Stomach smooth muscle (tissue), 2 donors: Measurements from ENCODE around the gene AGPAT3.
A peak's percentile ranks its signal among the peaks of the same experiment; 100 is the strongest.

Experiments
- H3K27ac ChIP-seq: one replicate; pipeline ENCODE4 v1.7.0; 2013; ENCODE audit warnings: mild to moderate bottlenecking, low read length, inconsistent platforms
- H3K27me3 ChIP-seq, 2 donors: one replicate each; pipeline ENCODE4 v1.7.0; 2013; ENCODE audit warnings: low read length in 2 of 2; ENCODE audit not compliant: insufficient read depth in 2 of 2, control insufficient read depth in 1 of 2
- H3K36me3 ChIP-seq, 2 donors: one replicate each; pipeline ENCODE4 v1.7.0; 2013; ENCODE audit warnings: low read length in 2 of 2; ENCODE audit not compliant: control insufficient read depth in 2 of 2, insufficient read depth in 2 of 2
- H3K4me1 ChIP-seq: one replicate; pipeline ENCODE4 v1.7.0; 2013; ENCODE audit warnings: low read length; ENCODE audit not compliant: control insufficient read depth, insufficient read depth
- H3K4me3 ChIP-seq, 2 donors: one replicate each; pipeline ENCODE4 v1.7.0; 2013; ENCODE audit warnings: low read length in 2 of 2
- H3K9ac ChIP-seq, 2 donors: one replicate each; pipeline ENCODE4 v1.7.0; 2013; ENCODE audit warnings: low read length in 2 of 2, mild to moderate bottlenecking in 1 of 2
- H3K9me3 ChIP-seq, 2 donors: one replicate each; pipeline ENCODE4 v1.7.0; 2013; ENCODE audit warnings: low read length in 2 of 2; ENCODE audit not compliant: control insufficient read depth in 2 of 2
- donor health status: healthy.
- donor health status: Pancreatic carcinoma.

Gene AGPAT3

GRCh38 chr21:43907751-43908150 lies 42.7 kb downstream of the AGPAT3 start:
- Histone ChIP-seq H3K9ac (no peak overlapping the region), H3K4me3 (no peak overlapping the region), H3K36me3 (peaks cover 0 to 11% of the 10 kb centered on the region in 2 donors), H3K27me3 (no peaks in the 10 kb centered on the region), H3K27ac (no peak overlapping the region), H3K9me3 (no peaks in the 10 kb centered on the region), H3K4me1 (peaks cover 6% of the 10 kb centered on the region)

GRCh38 chr21:43908167-43908566 lies 43.1 kb downstream of the AGPAT3 start:
- Histone ChIP-seq H3K4me1 (peaks cover 6% of the 10 kb centered on the region), H3K9ac (no peak overlapping the region), H3K9me3 (no peaks in the 10 kb centered on the region)

GRCh38 chr21:43909741-43910400 lies 44.8 kb downstream of the AGPAT3 start:
- Histone ChIP-seq H3K9me3 (no peaks in the 10 kb centered on the region), H3K36me3 (peaks cover 0 to 7% of the 10 kb centered on the region in 2 donors), H3K27ac (no peak overlapping the region), H3K27me3 (no peaks in the 10 kb centered on the region), H3K4me1 (peaks cover 6% of the 10 kb centered on the region), H3K4me3 (no peak overlapping the region), H3K9ac (no peak overlapping the region)

More at GRCh38 chr21:43908167-43908566, 43.1 kb downstream of the AGPAT3 start:
- Histone ChIP-seq H3K27me3 (no peaks in the 10 kb centered on the region), H3K27ac (no peak overlapping the region), H3K36me3 (peaks cover 0 to 11% of the 10 kb centered on the region in 2 donors), H3K4me3 (no peak overlapping the region)

- Histone ChIP-seq H3K36me3 (peaks cover 0 to 7% of the 10 kb centered on the region in 2 donors), H3K9ac (no peak overlapping the region), H3K9me3 (no peaks in the 10 kb centered on the region), H3K4me3 (no peak overlapping the region), H3K27ac (no peak overlapping the region), H3K4me1 (peaks cover 6% of the 10 kb centered on the region), H3K27me3 (no peaks in the 10 kb centered on the region)
These were observed 45.4 kb downstream of the AGPAT3 start for GRCh38 chr21:43910460-43910859.

GRCh38 chr21:43911015-43911934 lies 46.3 kb downstream of the AGPAT3 start:
- H3K4me3 ChIP-seq = no peak overlapping the region
- H3K27me3 ChIP-seq = no peaks in the 10 kb centered on the region
- H3K9me3 ChIP-seq = no peaks in the 10 kb centered on the region
- H3K36me3 ChIP-seq = peaks cover 0 to 5% of the 10 kb centered on the region in 2 donors
- no peak overlapping the region for H3K9ac ChIP-seq
- no peak overlapping the region for H3K27ac ChIP-seq
- peaks cover 6% of the 10 kb centered on the region for H3K4me1 ChIP-seq

GRCh38 chr21:43911935-43912487 lies 47.0 kb downstream of the AGPAT3 start:
- Histone ChIP-seq H3K9ac (no peak overlapping the region), H3K4me3 (no peak overlapping the region), H3K36me3 (peaks cover 0 to 2% of the 10 kb centered on the region in 2 donors), H3K27me3 (no peaks in the 10 kb centered on the region), H3K27ac (no peak overlapping the region), H3K9me3 (no peaks in the 10 kb centered on the region), H3K4me1 (peaks cover 7% of the 10 kb centered on the region)

- H3K27ac ChIP-seq = no peak overlapping the region
- H3K4me3 ChIP-seq = no peak overlapping the region
- H3K4me1 ChIP-seq = peaks cover 12% of the 10 kb centered on the region
- H3K36me3 ChIP-seq = peaks cover 0 to 2% of the 10 kb centered on the region in 2 donors
- no peak overlapping the region for H3K9ac ChIP-seq
- no peaks in the 10 kb centered on the region for H3K9me3 ChIP-seq
- no peaks in the 10 kb centered on the region for H3K27me3 ChIP-seq
These were observed 47.5 kb downstream of the AGPAT3 start for GRCh38 chr21:43912500-43912899.

- Histone ChIP-seq H3K36me3 (peaks cover 0 to 2% of the 10 kb centered on the region in 2 donors), H3K27ac (no peak overlapping the region), H3K9me3 (no peaks in the 10 kb centered on the region), H3K4me1 (peaks cover 9% of the 10 kb centered on the region), H3K4me3 (no peak overlapping the region), H3K27me3 (no peaks in the 10 kb centered on the region), H3K9ac (no peak overlapping the region)
These were observed 47.9 kb downstream of the AGPAT3 start for GRCh38 chr21:43912910-43913309.

GRCh38 chr21:43913928-43914327 lies 48.9 kb downstream of the AGPAT3 start:
- no peak overlapping the region for H3K9ac ChIP-seq
- H3K9me3 ChIP-seq = no peaks in the 10 kb centered on the region
- no peaks in the 10 kb centered on the region for H3K36me3 ChIP-seq
- no peak overlapping the region for H3K27ac ChIP-seq
- H3K27me3 ChIP-seq = no peaks in the 10 kb centered on the region
- H3K4me3 ChIP-seq = no peak overlapping the region
- H3K4me1 ChIP-seq = peaks cover 6% of the 10 kb centered on the region

GRCh38 chr21:43916076-43916475 lies 51.1 kb downstream of the AGPAT3 start:
- Histone ChIP-seq H3K9ac (peak overlapping the region in 1 of 2 donors; percentile 22), H3K27me3 (no peaks in the 10 kb centered on the region), H3K27ac (no peak overlapping the region), H3K9me3 (no peaks in the 10 kb centered on the region), H3K4me3 (peak overlapping the region in 1 of 2 donors; percentile 68), H3K4me1 (peaks cover 6% of the 10 kb centered on the region), H3K36me3 (no peaks in the 10 kb centered on the region)
